Skeletal muscle tissue (tissue), 4 donors: ENCODE data around the gene RB1. TPM values are rescaled to one million over a fixed set of nuclear protein-coding genes. Genes with fewer than 3 reads are reported as not detected.

ENCODE experiments used
- H3K27ac ChIP-seq: one replicate; pipeline ENCODE4 v1.7.0; 2013; ENCODE audit warnings: mild to moderate bottlenecking, low read depth, low read length, inconsistent platforms
- H3K27me3 ChIP-seq, 3 donors: one replicate each; pipeline ENCODE4 v1.7.0; 2013; ENCODE audit warnings: low read length in 3 of 3; ENCODE audit not compliant: control insufficient read depth in 3 of 3, insufficient read depth in 3 of 3
- H3K36me3 ChIP-seq, 3 donors: one replicate each; pipeline ENCODE4 v1.7.0; 2013; ENCODE audit warnings: low read length in 3 of 3; ENCODE audit not compliant: control insufficient read depth in 3 of 3, insufficient read depth in 3 of 3
- H3K4me1 ChIP-seq, 3 donors: one replicate each; pipeline ENCODE4 v1.7.0; 2013; ENCODE audit warnings: low read length in 3 of 3, mild to moderate bottlenecking in 3 of 3; ENCODE audit not compliant: control insufficient read depth in 3 of 3, insufficient read depth in 3 of 3
- H3K4me3 ChIP-seq, 3 donors: one replicate each; pipeline ENCODE4 v1.7.0; 2013; ENCODE audit warnings: low read length in 3 of 3
- H3K9ac ChIP-seq, 3 donors: one replicate each; pipeline ENCODE4 v1.7.0; 2013; ENCODE audit warnings: low read length in 3 of 3, mild to moderate bottlenecking in 3 of 3, moderate library complexity in 2 of 3, low read depth in 1 of 3
- H3K9me3 ChIP-seq, 3 donors: one replicate each; pipeline ENCODE4 v1.7.0; 2013; ENCODE audit warnings: low read length in 3 of 3; ENCODE audit not compliant: control insufficient read depth in 3 of 3
- total RNA-seq: library from RNA; depleted of rRNA; stranded (reverse); fragments of >200 nt; gene quantifications from one replicate; pipeline ENCODE4 v1.2.3, GENCODE V29; 2014
- donor health status: Osteomylitis.

The RB1 gene
- total RNA-seq, 1 donor from 2014 or later: 39.7 TPM

DNA sequence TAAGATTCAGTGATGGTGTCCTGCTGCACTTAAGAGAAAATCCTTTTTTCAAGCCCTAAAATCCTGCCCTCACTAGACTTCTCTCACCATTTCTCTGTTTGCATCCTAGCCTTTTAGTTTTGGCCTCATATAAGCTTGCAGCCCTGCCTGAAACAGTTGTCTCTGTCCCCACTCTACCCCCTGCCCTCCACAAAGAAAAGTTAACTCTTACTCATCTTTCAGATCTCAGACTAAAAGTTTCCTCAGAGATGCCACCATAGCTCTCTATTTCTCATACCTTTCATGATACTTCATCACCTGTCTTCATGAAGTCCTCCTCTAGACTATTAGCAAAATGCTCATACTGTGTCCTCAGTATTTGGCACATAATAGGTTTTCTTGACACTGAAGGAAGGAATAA, 37.4 kb upstream of the RB1 start:
- no peaks in the 10 kb centered on the region for H3K27me3 ChIP-seq
- peaks cover 5 to 12% (median 5%) of the 10 kb centered on the region in 3 donors for H3K4me1 ChIP-seq
- H3K9ac ChIP-seq: no peak overlapping the region
- peaks cover 4 to 35% (median 30%) of the 10 kb centered on the region in 3 donors for H3K36me3 ChIP-seq
- no peak overlapping the region for H3K4me3 ChIP-seq
- no peaks in the 10 kb centered on the region for H3K9me3 ChIP-seq
- H3K27ac ChIP-seq: no peak overlapping the region

DNA sequence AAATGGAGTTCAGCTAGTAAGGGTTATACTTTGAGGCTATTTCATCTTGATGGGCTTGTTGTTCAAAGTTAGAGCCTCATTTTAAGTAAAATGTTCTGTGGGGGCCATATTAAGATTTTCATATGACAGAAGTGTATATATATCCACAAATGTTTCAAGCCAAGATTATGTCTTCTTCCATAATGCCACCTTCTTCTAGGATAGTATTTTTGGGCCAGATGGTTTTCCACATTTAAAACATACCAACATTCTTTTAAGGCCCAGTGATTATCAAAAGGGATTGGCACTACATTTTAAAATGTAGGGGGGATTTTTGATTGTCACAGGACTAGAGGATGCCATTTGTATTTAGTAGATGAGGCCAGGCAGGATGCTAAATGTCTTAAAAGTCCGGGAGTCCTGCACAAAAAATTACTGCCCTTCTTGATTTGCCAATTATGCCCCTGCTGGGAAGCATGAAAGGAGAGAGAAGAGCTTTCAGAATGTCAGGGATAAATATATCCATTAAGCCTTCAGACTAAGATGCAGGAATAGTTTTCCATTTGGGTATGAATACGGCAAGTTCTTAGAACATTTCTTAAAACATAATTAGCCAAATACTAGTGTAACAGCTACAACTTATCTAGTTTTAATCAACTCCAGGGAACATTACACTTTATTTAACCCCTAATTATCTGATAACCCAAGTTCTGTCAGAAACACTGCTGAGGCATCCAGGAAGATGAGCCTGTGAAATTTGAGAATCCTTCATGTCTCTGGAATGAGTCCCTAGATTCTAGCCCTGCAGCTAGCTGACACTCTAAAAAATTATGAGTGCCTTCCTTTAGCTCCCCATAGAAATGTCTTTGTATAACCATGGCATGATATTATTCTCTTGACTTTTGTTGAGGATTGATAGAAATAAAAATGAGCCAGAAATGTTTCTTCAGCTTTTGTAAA, 36.6 kb upstream of the RB1 start:
- Histone ChIP-seq H3K27ac (no peak overlapping the region), H3K36me3 (peaks cover 4 to 34% (median 24%) of the 10 kb centered on the region in 3 donors), H3K9ac (peak overlapping the region in 1 of 3 donors; percentile 27)

DNA sequence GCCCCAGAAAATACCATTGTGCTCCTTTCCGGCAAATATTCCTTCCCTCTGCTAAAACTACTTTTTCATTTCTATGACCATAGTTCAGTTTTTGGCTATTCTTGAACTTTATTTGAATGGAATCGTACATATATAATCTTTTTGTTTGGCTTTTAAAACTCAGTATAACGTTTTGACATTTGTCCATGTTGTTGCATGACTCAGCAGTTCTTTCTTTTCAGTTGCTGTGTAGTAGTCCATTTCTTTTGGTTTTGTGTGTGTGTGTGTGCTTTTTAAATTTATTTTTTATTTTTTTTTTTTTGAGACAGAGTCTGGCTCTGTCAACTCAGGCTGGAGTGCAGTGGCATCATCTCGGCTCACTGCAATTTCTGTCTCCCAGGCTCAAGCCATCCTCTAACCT, 35.5 kb upstream of the RB1 start:
- H3K4me3 ChIP-seq: no peak overlapping the region
- peaks cover 5 to 12% (median 5%) of the 10 kb centered on the region in 3 donors for H3K4me1 ChIP-seq
- peaks cover 0 to 25% (median 18%) of the 10 kb centered on the region in 3 donors for H3K36me3 ChIP-seq
- no peaks in the 10 kb centered on the region for H3K9me3 ChIP-seq
- H3K9ac ChIP-seq: no peak overlapping the region
- H3K27me3 ChIP-seq: no peaks in the 10 kb centered on the region
- H3K27ac ChIP-seq: no peak overlapping the region

More for the DNA sequence above, 36.6 kb upstream of the RB1 start:
- Histone ChIP-seq H3K4me1 (peaks cover 5 to 12% (median 5%) of the 10 kb centered on the region in 3 donors), H3K9me3 (no peaks in the 10 kb centered on the region), H3K27me3 (no peaks in the 10 kb centered on the region), H3K4me3 (no peak overlapping the region)

DNA sequence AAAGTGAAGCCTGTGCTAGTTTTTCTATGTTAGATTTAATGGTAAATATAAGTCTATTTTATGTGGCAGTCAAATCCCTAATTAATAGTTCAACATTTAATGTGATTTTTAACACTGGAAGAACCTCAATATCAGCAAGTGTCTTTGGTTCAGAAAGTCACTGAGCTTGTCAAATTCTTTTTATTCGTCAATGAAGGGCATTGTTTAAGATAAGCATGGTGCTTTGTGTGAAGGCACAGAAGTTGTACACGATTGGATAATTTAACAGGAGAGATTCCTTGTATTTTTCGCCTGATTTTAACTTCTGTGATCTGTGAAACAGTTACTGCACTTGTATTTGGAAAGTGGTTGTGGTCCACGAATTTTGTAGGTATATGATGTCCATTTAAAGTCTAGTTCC, 30.2 kb upstream of the RB1 start:
- H3K27ac ChIP-seq: no peak overlapping the region
- H3K4me3 ChIP-seq: no peak overlapping the region
- no peak overlapping the region for H3K9ac ChIP-seq
- H3K27me3 ChIP-seq: no peaks in the 10 kb centered on the region
- H3K4me1 ChIP-seq: no peaks in the 10 kb centered on the region
- no peaks in the 10 kb centered on the region for H3K9me3 ChIP-seq
- H3K36me3 ChIP-seq: peaks cover 0 to 6% (median 3%) of the 10 kb centered on the region in 3 donors

DNA sequence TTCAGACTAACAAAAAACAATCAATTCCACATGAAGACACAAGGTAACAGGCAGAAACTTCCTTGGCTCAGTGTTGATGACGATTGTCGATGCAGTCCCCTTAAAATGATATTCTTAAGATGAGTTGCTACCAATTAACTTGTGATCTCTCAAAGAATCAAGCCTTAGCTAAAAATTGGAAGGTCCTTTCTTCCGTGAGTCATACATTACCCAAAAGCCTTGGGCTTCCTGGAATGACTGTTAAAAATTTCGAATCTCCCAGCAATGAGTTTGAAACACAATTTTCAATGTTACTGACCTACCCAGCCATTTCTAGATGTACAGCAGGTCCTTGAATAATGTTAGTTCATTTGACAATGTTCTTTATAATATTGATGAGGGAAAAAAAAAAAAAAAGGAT, 28.0 kb upstream of the RB1 start:
- Histone ChIP-seq H3K4me1 (peaks cover 0 to 3% (median 0%) of the 10 kb centered on the region in 3 donors), H3K36me3 (no peaks in the 10 kb centered on the region), H3K9ac (no peak overlapping the region)

DNA sequence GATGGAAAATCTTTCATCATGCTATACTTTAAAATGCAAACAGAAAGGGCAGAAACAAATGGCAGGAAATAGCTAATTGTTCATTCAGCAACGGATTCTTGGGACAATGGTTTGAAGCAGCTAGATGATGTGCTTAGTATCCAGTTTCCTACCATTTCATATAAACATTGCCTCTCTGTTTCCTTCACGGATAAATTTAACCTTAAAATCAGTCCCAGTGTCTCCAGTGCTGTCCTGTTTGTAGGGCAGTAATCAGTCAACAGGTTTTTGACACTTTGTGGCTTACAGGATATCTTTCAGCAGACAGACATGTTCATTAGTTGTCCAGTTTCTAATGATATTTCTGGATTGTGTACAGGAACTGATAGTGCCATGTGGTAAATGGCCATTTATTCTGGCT, 24.7 kb upstream of the RB1 start:
- Histone ChIP-seq H3K4me3 (no peak overlapping the region), H3K9ac (no peak overlapping the region), H3K36me3 (no peaks in the 10 kb centered on the region), H3K27ac (no peak overlapping the region), H3K27me3 (no peaks in the 10 kb centered on the region), H3K9me3 (no peaks in the 10 kb centered on the region), H3K4me1 (peaks cover 0 to 3% (median 0%) of the 10 kb centered on the region in 3 donors)

More for the DNA sequence above, 28.0 kb upstream of the RB1 start:
- no peak overlapping the region for H3K4me3 ChIP-seq
- H3K27me3 ChIP-seq: no peaks in the 10 kb centered on the region
- no peaks in the 10 kb centered on the region for H3K9me3 ChIP-seq
- H3K27ac ChIP-seq: no peak overlapping the region

DNA sequence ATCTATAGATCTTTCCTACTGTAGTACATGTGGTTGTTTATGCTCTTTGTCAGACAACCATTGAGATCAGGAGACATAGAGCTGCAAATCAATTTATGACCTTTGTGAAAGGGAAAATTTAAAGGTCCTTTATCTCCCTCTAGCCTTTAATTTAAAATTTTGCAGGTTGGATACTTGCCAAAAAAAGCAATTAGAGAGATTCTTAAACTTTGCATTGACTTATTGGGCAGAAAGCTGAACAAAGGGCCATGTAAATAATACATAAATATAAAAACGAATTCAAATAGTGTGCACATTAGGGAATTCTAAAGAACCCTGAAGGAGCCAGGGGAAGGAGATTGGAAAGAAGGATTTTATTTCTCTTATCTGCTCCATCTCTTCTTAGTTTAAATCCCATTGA, 22.0 kb upstream of the RB1 start:
- H3K9ac ChIP-seq: no peak overlapping the region
- no peaks in the 10 kb centered on the region for H3K9me3 ChIP-seq
- H3K36me3 ChIP-seq: no peaks in the 10 kb centered on the region
- H3K4me3 ChIP-seq: no peak overlapping the region
- peaks cover 0 to 3% (median 0%) of the 10 kb centered on the region in 3 donors for H3K4me1 ChIP-seq
- H3K27me3 ChIP-seq: no peaks in the 10 kb centered on the region
- no peak overlapping the region for H3K27ac ChIP-seq

DNA sequence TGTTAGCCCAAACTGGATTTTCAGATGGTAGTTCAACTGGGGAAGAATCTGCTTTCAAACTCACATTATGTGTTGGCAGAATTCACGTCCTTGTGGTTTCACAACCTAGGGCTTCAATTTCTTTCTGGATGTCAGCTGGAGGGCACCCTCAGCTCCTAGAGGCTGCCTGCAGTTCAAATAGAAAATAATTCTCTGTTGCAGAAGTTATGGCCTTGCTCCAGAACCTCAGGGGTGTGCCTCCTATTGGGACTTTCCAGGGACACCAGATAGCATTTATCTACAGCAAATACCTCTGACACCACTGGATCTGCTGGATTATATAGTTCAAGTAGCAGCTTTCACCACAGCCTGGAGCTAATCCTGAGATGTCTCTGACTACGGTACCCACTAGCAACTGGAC, 11.8 kb upstream of the RB1 start:
- Histone ChIP-seq H3K27ac (no peak overlapping the region), H3K27me3 (no peaks in the 10 kb centered on the region), H3K4me1 (peaks cover 0 to 5% (median 0%) of the 10 kb centered on the region in 3 donors), H3K9ac (no peak overlapping the region), H3K36me3 (peaks cover 0 to 1% (median 0%) of the 10 kb centered on the region in 3 donors), H3K9me3 (no peaks in the 10 kb centered on the region), H3K4me3 (no peak overlapping the region)

DNA sequence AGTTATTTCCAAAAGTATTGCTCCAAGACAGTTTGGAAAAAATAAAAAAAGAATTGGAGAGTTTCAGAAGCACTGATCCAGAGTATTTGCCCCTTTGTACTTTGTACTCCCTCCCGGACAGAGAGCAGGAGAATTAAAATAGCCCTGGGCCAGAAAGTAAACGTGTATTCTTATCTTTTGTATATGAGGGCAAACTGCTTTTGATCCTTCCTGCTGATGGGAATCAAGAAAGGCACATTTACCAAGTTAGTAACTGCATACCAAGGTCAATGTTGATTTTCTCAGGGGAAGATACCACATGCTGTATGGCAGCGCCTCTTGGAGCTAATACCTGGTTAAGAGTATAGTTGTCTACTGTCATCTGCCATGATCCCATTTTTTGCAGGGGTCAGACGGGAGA, 10.9 kb upstream of the RB1 start:
- H3K9me3 ChIP-seq: no peaks in the 10 kb centered on the region
- H3K27me3 ChIP-seq: no peaks in the 10 kb centered on the region
- no peak overlapping the region for H3K4me3 ChIP-seq
- H3K27ac ChIP-seq: no peak overlapping the region
- H3K36me3 ChIP-seq: peaks cover 0 to 3% (median 0%) of the 10 kb centered on the region in 3 donors
- H3K9ac ChIP-seq: no peak overlapping the region
- H3K4me1 ChIP-seq: peaks cover 0 to 5% (median 0%) of the 10 kb centered on the region in 3 donors

DNA sequence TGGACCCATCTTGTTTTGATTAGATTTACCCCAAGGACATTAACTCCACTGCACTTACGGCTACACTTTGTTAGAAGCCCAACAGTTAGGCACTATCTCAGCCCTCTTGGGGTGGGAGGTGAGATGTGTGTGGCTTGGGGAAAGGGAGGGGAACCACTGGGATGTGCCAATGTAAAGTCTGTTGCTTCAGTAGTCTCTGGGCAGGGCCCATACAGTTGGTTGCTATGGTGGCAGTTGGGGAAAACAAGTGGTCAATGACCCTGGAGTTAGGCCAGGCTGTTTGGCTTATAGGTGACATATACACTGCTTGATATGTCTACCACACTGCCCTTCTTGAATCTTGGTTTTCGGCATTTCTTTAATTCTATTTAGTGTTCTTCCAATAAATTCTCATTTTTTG, 8.9 kb upstream of the RB1 start:
- Histone ChIP-seq H3K36me3 (peaks cover 0 to 3% (median 0%) of the 10 kb centered on the region in 3 donors), H3K27ac (no peak overlapping the region), H3K9me3 (no peaks in the 10 kb centered on the region), H3K9ac (no peak overlapping the region), H3K27me3 (no peaks in the 10 kb centered on the region), H3K4me1 (peaks cover 0 to 5% (median 0%) of the 10 kb centered on the region in 3 donors), H3K4me3 (no peak overlapping the region)
